Endothelial cell (in vitro differentiated cells): ENCODE measurements around the gene IGSF9. TPM values are rescaled to one million over a fixed set of nuclear protein-coding genes. Genes with fewer than 3 reads are reported as not detected.

Source experiments
- DNase-seq: peaks from one replicate; pipeline ENCODE4 v3.0.0; 2021; ENCODE audit warnings: low spot score
- H3K27ac Mint-ChIP-seq: one replicate; pipeline ENCODE4 v1.8.0; 2021; ENCODE audit warnings: mixed read lengths, inconsistent platforms; ENCODE audit not compliant: unreplicated experiment
- H3K27me3 Mint-ChIP-seq: one replicate; pipeline ENCODE4 v1.8.0; 2021; ENCODE audit warnings: mild to moderate bottlenecking, moderate library complexity, mixed read lengths, inconsistent platforms; ENCODE audit not compliant: unreplicated experiment
- H3K36me3 Mint-ChIP-seq: one replicate; pipeline ENCODE4 v1.8.0; 2021; ENCODE audit warnings: mild to moderate bottlenecking, low read depth, mixed read lengths, inconsistent platforms; ENCODE audit not compliant: unreplicated experiment
- H3K4me1 Mint-ChIP-seq: one replicate; pipeline ENCODE4 v1.8.0; 2021; ENCODE audit warnings: mild to moderate bottlenecking, mixed read lengths, inconsistent platforms; ENCODE audit not compliant: unreplicated experiment
- H3K4me3 Mint-ChIP-seq: one replicate; pipeline ENCODE4 v1.8.0; 2021; ENCODE audit warnings: mild to moderate bottlenecking, mixed read lengths, inconsistent platforms; ENCODE audit not compliant: unreplicated experiment
- H3K9me3 Mint-ChIP-seq: one replicate; pipeline ENCODE4 v1.8.0; 2021; ENCODE audit warnings: mixed read lengths, inconsistent platforms; ENCODE audit not compliant: unreplicated experiment
- total RNA-seq: library from RNA; stranded (reverse); fragmentation: NEBNext Ultra II Directional; extraction: Animal tissue kit (Norgen Biotek cat#: 25700); gene quantifications from one replicate; pipeline ENCODE4 v1.2.1, GENCODE V29; 2021; ENCODE audit not compliant: unreplicated experiment
- TF ChIP-seq, protein P1 (sequence below): fragments of 200-600 bp; sonication (generic); IDR thresholded peaks from one replicate; pipeline ENCODE4 v1.5.0; 2021; ENCODE audit warnings: antibody characterized with exemption; ENCODE audit not compliant: unreplicated experiment

The IGSF9 gene
- total RNA-seq, 1 donor from 2014 or later = 2.2 TPM

DNA sequence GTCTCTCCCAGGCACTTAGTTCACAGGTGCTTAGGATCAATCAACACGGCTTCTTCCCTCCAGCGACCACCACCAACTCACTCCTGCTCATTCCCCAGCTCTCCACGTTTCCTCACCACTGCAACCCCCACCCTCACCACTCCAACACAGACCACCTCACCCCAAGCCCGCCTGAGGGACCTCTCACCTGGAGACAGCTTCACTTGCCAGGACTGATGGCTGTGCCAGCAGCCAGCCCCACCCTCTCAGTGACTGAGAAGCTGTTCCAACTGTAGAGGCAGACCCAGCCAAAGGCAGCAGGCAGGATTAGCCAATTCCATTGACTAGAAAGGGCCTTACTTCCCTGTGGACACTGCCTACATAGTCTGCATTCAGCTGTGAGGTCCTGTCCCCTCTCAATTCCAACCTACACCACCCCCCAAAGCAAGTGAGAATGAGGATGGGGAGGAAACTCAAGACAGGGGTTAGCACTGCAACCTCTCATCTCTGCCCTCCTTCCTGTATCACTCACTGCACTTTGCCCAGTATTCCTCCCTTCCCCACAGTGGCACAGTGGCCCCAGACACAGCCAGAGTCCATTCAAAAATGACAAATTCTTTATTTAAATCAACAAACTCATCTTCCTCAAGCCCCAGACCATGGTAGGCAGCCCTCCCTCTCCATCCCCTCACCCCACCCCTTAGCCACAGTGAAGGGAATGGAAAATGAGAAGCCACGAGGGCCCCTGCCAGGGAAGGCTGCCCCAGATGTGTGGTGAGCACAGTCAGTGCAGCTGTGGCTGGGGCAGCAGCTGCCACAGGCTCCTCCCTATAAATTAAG is 27.7 kb downstream of the IGSF9 start:
- no peak for DNase-seq
- H3K27ac Mint-ChIP-seq = peak overlapping the region; percentile 52
- TF ChIP-seq, protein P1, sequence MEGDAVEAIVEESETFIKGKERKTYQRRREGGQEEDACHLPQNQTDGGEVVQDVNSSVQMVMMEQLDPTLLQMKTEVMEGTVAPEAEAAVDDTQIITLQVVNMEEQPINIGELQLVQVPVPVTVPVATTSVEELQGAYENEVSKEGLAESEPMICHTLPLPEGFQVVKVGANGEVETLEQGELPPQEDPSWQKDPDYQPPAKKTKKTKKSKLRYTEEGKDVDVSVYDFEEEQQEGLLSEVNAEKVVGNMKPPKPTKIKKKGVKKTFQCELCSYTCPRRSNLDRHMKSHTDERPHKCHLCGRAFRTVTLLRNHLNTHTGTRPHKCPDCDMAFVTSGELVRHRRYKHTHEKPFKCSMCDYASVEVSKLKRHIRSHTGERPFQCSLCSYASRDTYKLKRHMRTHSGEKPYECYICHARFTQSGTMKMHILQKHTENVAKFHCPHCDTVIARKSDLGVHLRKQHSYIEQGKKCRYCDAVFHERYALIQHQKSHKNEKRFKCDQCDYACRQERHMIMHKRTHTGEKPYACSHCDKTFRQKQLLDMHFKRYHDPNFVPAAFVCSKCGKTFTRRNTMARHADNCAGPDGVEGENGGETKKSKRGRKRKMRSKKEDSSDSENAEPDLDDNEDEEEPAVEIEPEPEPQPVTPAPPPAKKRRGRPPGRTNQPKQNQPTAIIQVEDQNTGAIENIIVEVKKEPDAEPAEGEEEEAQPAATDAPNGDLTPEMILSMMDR = no peak
- peaks cover 50% of the 10 kb centered on the region for H3K36me3 Mint-ChIP-seq
- H3K4me1 Mint-ChIP-seq = peaks cover 26% of the 10 kb centered on the region
- peak overlapping the region; percentile 52 for H3K4me3 Mint-ChIP-seq
- no peaks in the 10 kb centered on the region for H3K9me3 Mint-ChIP-seq
- peaks cover 25% of the 10 kb centered on the region for H3K27me3 Mint-ChIP-seq

DNA sequence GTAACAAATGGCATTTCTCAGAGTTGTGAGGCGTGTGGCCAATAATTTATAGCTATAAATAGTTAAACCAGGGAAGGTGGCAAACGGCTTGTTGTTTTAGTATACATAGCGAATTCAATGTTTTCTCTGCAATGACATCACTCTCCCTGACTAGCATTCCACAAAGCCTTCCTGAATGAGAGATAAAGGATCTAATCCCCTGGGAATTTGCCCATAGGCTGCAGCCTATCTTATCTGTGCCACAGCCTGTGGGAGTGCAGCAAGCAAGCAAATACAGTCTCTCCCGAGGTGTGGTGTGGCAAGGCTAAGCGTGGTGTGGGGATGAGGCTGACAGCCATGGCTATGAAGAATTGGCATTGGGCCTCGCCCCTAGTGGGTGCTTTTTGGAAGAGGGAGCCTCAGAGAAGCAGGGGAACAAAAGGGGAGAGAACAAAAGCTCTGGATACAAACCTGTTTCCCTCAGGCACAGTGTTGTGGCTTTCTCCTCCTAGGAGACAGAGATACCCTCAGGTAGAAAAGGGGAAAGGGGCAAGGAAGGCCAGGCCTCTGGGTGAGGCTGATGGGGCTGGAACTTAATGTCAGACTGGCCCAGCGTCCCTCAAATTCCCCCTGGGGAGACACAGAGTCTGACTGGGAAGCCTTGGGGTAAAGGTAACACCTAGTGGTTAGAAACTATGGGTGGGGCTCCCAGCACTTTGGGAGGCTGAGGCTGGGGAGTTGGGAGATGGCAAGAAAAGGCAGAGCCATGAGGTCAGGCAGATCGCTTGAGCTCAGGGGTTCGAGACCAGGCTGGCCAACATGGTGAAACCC is 29.0 kb downstream of the IGSF9 start:
- H3K27ac Mint-ChIP-seq = peak overlapping the region; percentile 86
- H3K4me3 Mint-ChIP-seq = no peak overlapping the region
- peaks cover 27% of the 10 kb centered on the region for H3K4me1 Mint-ChIP-seq
- no peak for DNase-seq
- no peaks in the 10 kb centered on the region for H3K9me3 Mint-ChIP-seq
- TF ChIP-seq, protein P1 = no peak
- H3K27me3 Mint-ChIP-seq = peaks cover 15% of the 10 kb centered on the region
- H3K36me3 Mint-ChIP-seq = peaks cover 45% of the 10 kb centered on the region

DNA sequence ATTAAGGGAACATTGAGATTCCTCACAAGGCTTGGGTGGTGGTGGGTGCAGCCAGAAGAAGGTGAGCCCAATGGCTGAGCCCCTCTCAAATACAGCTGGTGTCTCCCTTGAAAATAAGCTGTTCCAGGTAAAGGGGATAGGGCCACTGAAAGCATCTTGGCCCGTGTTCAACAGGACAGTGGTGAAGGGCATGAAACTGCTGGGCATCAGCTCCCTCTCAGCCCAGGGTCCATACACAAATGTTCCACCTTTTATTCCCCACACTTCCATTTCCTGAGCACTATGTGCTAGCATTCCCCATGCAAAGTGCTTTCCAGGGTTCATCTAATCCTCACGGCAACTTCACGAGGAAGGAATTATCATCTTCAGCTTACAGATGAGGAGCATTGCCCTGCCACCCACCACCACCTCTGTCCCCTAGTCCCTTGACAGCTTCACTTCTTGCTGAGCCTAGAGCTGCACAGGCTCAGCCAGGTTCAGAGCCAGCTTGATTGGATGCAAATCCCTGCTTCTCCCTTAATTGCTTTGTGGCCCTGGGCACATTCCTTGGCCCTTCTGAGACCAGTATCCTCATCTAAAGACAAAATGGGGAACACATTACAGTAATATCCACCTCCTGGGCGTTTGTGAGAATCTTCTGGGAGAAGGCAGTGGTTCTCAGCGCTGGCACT is 29.7 kb downstream of the IGSF9 start:
- H3K27ac Mint-ChIP-seq = peak overlapping the region; percentile 86
- no peak overlapping the region for H3K4me3 Mint-ChIP-seq
- H3K27me3 Mint-ChIP-seq = peaks cover 14% of the 10 kb centered on the region
- TF ChIP-seq, protein P1 = no peak
- H3K36me3 Mint-ChIP-seq = peaks cover 44% of the 10 kb centered on the region
- no peak for DNase-seq
- no peaks in the 10 kb centered on the region for H3K9me3 Mint-ChIP-seq
- peaks cover 35% of the 10 kb centered on the region for H3K4me1 Mint-ChIP-seq

DNA sequence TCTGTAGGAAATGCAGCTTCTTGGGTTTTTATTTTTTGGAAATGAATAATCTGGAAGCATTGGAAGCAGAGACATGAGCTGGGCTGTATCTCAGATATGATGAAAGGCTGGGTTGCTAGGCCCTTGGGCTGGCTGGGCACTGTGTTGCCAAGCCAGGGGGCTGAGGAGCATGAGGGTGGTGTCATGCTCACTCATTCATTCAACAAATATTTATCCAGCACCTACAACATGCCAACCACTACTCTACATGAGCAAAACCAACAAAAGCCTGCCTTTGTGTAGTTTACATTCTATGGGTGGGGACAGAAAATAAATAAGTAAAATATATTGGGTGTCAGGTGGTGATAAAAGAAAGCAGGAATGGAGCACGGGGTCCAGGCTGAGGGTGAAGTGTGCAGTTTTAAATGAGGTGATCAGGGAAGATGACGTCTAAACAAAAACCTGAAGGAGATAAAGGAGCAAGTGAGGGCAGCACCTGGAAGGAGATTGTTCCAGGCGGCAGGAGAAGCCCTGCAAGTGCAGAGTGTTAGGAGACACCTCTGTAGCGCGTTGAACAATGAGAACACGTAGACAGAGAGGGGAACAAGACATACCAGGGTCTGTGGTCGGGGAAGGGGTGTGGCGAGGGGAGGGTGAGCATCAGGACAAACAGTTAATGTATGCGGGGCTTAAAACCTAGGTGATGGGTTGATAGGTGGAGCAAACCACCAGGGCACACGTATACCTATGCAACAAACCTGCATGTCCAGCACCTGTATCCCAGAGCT is 31.0 kb downstream of the IGSF9 start:
- Mint-ChIP-seq H3K27me3 (peaks cover 18% of the 10 kb centered on the region), H3K27ac (peak overlapping the region; percentile 71), H3K9me3 (no peaks in the 10 kb centered on the region), H3K4me1 (peaks cover 45% of the 10 kb centered on the region), H3K36me3 (peaks cover 32% of the 10 kb centered on the region), H3K4me3 (no peak overlapping the region)
- no peak for DNase-seq
- TF ChIP-seq, protein P1 = no peak
